ENCODE data around the gene SIPA1L3.

SIPA1L3 gene

DNA sequence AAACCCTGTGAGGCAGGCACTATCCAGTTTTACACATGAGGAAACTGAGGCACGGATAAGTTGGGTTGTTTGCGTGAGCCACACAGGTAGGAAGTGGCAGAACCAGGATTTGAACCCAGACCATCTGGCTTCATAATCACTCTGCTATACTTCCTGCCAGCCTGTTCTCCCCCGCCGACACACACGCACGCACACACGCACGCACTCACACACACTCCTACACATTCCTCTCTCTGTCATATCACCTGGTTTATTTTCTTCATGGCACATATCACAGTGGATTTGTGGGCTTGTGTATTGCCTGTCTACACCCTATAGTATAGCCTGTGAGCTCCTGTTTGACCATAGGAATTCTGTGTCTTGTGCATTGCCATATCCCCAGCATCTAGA is 140.0 kb downstream of the SIPA1L3 start:
- peak overlapping the region; percentile 87 for H4K91ac ChIP-seq (ENCODE audit: low read depth, low read length, poor library complexity)
- peak overlapping the region; percentile 41 for H3K14ac ChIP-seq (ENCODE audit: low read length)
- no peak overlapping the region for H2BK12ac ChIP-seq (ENCODE audit: low read length)
- H3K4me3 ChIP-seq (ENCODE audit: low read length in 2 of 2), result no peak overlapping the region
- no peak for DNase-seq (ENCODE audit: low spot score)
- no peak overlapping the region for H2AFZ ChIP-seq (ENCODE audit: low read length)
- H3K9ac ChIP-seq (ENCODE audit: low read depth, low read length, poor library complexity), result peak overlapping the region; percentile 47
- WGBS, 2 donors (ENCODE audit: extremely low coverage in 2 of 2, insufficient read length in 2 of 2, insufficient replicate concordance in 1 of 2), result 100% methylated on average over 2 to 6 of the region's 8 CpGs
- H4K8ac ChIP-seq (ENCODE audit: low read depth, low read length), result no peak overlapping the region
- no peak overlapping the region for H2BK15ac ChIP-seq (ENCODE audit: low read length)
- no peak overlapping the region for H3K18ac ChIP-seq (ENCODE audit: low read length)
- H3K9me3 ChIP-seq (replicated peaks in 1 of 2; ENCODE audit: control insufficient read depth in 2 of 2, insufficient read depth in 1 of 2, low read depth in 1 of 2, low read length in 2 of 2), result peaks cover 0 to 2% of the 10 kb centered on the region in 2 donors
- no peak overlapping the region for H3K4ac ChIP-seq (ENCODE audit: low read length)
- peaks cover 7 to 22% of the 10 kb centered on the region in 2 donors for H3K4me1 ChIP-seq (ENCODE audit: control insufficient read depth in 2 of 2, insufficient read depth in 1 of 2, low read depth in 1 of 2, low read length in 2 of 2)
- no peaks in the 10 kb centered on the region for H3K36me3 ChIP-seq (replicated peaks in 1 of 2; ENCODE audit: control insufficient read depth in 2 of 2, insufficient read depth in 2 of 2, low read length in 2 of 2)
- no peak overlapping the region for H2AK5ac ChIP-seq (ENCODE audit: low read depth, low read length)
- peaks cover 5% of the 10 kb centered on the region for H3K79me1 ChIP-seq (ENCODE audit: low read depth, low read length)
- H3K27me3 ChIP-seq (ENCODE audit: control insufficient read depth in 3 of 3, insufficient read depth in 3 of 3, low read depth in 1 of 3, low read length in 3 of 3), result no peaks in the 10 kb centered on the region
- H3K23ac ChIP-seq (ENCODE audit: low read depth, low read length, poor library complexity), result no peak overlapping the region
- no peak overlapping the region for H3K27ac ChIP-seq (replicated peaks; ENCODE audit: low read length)
- peak overlapping the region; percentile 0 for H2BK5ac ChIP-seq (ENCODE audit: low read length)
- H3K4me2 ChIP-seq (ENCODE audit: insufficient read depth, low read length, poor library complexity, severe bottlenecking), result no peak overlapping the region
- H2BK120ac ChIP-seq (ENCODE audit: low read depth, low read length), result no peak overlapping the region

DNA sequence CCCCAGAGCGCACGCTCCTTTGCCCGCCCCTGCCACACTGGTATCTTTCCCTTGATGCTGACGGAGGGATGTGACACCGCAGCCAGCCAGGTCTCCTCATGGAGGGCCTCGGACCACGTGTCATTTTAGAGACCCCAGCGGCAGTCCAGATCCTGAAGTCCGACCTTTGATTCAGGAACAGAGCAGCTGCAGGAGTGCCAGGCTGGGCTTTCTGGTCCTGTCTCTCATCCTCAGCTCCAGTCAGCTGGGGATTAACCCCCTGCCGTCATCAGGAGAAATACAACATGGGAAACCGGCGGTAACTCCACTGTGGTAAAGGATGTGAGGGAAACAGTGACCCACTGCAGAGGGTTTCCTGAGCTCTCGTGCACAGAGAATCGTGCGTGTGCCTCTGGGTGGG is 140.6 kb downstream of the SIPA1L3 start:
- no peak for DNase-seq (ENCODE audit: low spot score)
- Histone ChIP-seq H3K27ac (replicated peaks; ENCODE audit: low read length) (no peak overlapping the region), H3K18ac (ENCODE audit: low read length) (peak overlapping the region; percentile 59), H3K4me1 (ENCODE audit: control insufficient read depth in 2 of 2, insufficient read depth in 1 of 2, low read depth in 1 of 2, low read length in 2 of 2) (peaks cover 7 to 22% of the 10 kb centered on the region in 2 donors), H3K36me3 (replicated peaks in 1 of 2; ENCODE audit: control insufficient read depth in 2 of 2, insufficient read depth in 2 of 2, low read length in 2 of 2) (no peaks in the 10 kb centered on the region), H3K27me3 (ENCODE audit: control insufficient read depth in 3 of 3, insufficient read depth in 3 of 3, low read depth in 1 of 3, low read length in 3 of 3) (no peaks in the 10 kb centered on the region), H2AFZ (ENCODE audit: low read length) (no peak overlapping the region), H2BK15ac (ENCODE audit: low read length) (no peak overlapping the region), H3K4ac (ENCODE audit: low read length) (no peak overlapping the region), H3K9ac (ENCODE audit: low read depth, low read length, poor library complexity) (no peak overlapping the region), H3K14ac (ENCODE audit: low read length) (peak overlapping the region; percentile 66), H2BK5ac (ENCODE audit: low read length) (peak overlapping the region; percentile 0), H3K79me1 (ENCODE audit: low read depth, low read length) (peaks cover 5% of the 10 kb centered on the region), H2BK120ac (ENCODE audit: low read depth, low read length) (no peak overlapping the region), H4K8ac (ENCODE audit: low read depth, low read length) (no peak overlapping the region), H3K9me3 (replicated peaks in 1 of 2; ENCODE audit: control insufficient read depth in 2 of 2, insufficient read depth in 1 of 2, low read depth in 1 of 2, low read length in 2 of 2) (peaks cover 0 to 1% of the 10 kb centered on the region in 2 donors), H2BK12ac (ENCODE audit: low read length) (no peak overlapping the region), H4K91ac (ENCODE audit: low read depth, low read length, poor library complexity) (no peak overlapping the region), H3K4me2 (ENCODE audit: insufficient read depth, low read length, poor library complexity, severe bottlenecking) (no peak overlapping the region), H3K4me3 (ENCODE audit: low read length in 2 of 2) (no peak overlapping the region), H3K23ac (ENCODE audit: low read depth, low read length, poor library complexity) (peak overlapping the region; percentile 8), H2AK5ac (ENCODE audit: low read depth, low read length) (peak overlapping the region; percentile 58)
- WGBS, 2 donors (ENCODE audit: extremely low coverage in 2 of 2, insufficient read length in 2 of 2, insufficient replicate concordance in 1 of 2), result no CpG with 5 or more reads among the region's 15 CpGs

DNA sequence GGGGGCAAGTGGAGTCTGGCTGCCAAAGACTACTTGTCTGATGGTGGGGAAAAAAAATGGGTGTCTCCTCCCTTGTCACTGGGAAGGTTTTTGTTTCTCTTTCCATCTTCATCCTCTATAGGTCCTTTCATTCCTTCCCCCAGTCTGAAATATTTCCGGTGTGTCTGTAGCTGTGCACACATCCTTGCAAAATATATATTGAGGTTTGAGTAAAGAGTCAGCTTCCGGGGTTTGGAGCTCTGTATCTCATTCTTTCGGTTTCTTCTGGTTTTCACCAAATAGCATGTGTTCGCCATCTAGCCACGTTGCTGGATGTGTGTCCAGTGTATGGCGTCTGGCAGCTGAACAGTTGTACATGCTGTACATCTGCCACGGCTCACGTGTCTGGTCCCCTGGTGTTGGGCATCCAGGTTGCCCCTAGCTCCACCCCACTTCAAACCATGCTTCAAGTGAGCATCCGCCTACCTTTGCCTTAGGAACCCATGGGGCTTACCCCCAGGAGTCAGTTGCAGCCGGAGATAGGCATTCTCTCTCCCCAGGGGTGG is 142.2 kb downstream of the SIPA1L3 start:
- no peaks in the 10 kb centered on the region for H3K9me3 ChIP-seq (replicated peaks in 1 of 2; ENCODE audit: control insufficient read depth in 2 of 2, insufficient read depth in 1 of 2, low read depth in 1 of 2, low read length in 2 of 2)
- H3K36me3 ChIP-seq (replicated peaks in 1 of 2; ENCODE audit: control insufficient read depth in 2 of 2, insufficient read depth in 2 of 2, low read length in 2 of 2), result no peaks in the 10 kb centered on the region
- H3K4me2 ChIP-seq (ENCODE audit: insufficient read depth, low read length, poor library complexity, severe bottlenecking), result no peak overlapping the region
- no peak overlapping the region for H4K8ac ChIP-seq (ENCODE audit: low read depth, low read length)
- no peak overlapping the region for H3K4ac ChIP-seq (ENCODE audit: low read length)
- no peak overlapping the region for H3K9ac ChIP-seq (ENCODE audit: low read depth, low read length, poor library complexity)
- no peak overlapping the region for H2BK12ac ChIP-seq (ENCODE audit: low read length)
- no peak overlapping the region for H3K14ac ChIP-seq (ENCODE audit: low read length)
- no peak overlapping the region for H2BK5ac ChIP-seq (ENCODE audit: low read length)
- DNase-seq (ENCODE audit: low spot score), result no peak
- H3K79me1 ChIP-seq (ENCODE audit: low read depth, low read length), result peaks cover 4% of the 10 kb centered on the region
- no peak overlapping the region for H3K27ac ChIP-seq (replicated peaks; ENCODE audit: low read length)
- WGBS, 2 donors (ENCODE audit: extremely low coverage in 2 of 2, insufficient read length in 2 of 2, insufficient replicate concordance in 1 of 2), result no CpG with 5 or more reads among the region's 10 CpGs
- H2AK5ac ChIP-seq (ENCODE audit: low read depth, low read length), result no peak overlapping the region
- no peak overlapping the region for H3K23ac ChIP-seq (ENCODE audit: low read depth, low read length, poor library complexity)
- H3K18ac ChIP-seq (ENCODE audit: low read length), result no peak overlapping the region
- H3K4me3 ChIP-seq (ENCODE audit: low read length in 2 of 2), result no peak overlapping the region
- H2AFZ ChIP-seq (ENCODE audit: low read length), result no peak overlapping the region
- peaks cover 7 to 22% of the 10 kb centered on the region in 2 donors for H3K4me1 ChIP-seq (ENCODE audit: control insufficient read depth in 2 of 2, insufficient read depth in 1 of 2, low read depth in 1 of 2, low read length in 2 of 2)
- no peak overlapping the region for H2BK120ac ChIP-seq (ENCODE audit: low read depth, low read length)
- no peaks in the 10 kb centered on the region for H3K27me3 ChIP-seq (ENCODE audit: control insufficient read depth in 3 of 3, insufficient read depth in 3 of 3, low read depth in 1 of 3, low read length in 3 of 3)
- no peak overlapping the region for H2BK15ac ChIP-seq (ENCODE audit: low read length)
- no peak overlapping the region for H4K91ac ChIP-seq (ENCODE audit: low read depth, low read length, poor library complexity)

DNA sequence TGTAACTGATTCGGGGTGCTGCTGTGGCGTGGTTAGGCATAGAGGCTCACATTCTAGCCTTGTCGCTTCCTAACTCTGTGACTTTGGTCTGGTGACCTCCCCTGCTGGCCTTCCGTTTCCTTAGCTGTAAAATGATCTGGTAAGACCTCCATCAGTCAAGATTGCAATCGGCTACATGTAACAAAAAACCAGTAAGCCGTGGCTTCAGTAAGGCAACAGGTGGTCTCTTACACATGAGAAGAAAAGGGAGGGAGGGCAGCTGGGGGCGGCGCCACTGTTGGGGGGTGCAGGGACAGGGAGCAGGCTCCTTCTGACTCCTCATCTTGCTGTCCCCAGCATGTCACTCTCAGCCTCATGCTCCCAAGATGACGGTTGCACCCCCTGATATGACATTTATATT is 148.0 kb downstream of the SIPA1L3 start:
- Histone ChIP-seq H3K27ac (replicated peaks; ENCODE audit: low read length) (no peak overlapping the region), H2AFZ (ENCODE audit: low read length) (no peak overlapping the region), H3K4me3 (ENCODE audit: low read length in 2 of 2) (no peak overlapping the region), H2BK12ac (ENCODE audit: low read length) (no peak overlapping the region), H2BK15ac (ENCODE audit: low read length) (no peak overlapping the region), H3K14ac (ENCODE audit: low read length) (no peak overlapping the region), H4K91ac (ENCODE audit: low read depth, low read length, poor library complexity) (peak overlapping the region; percentile 12), H3K9me3 (replicated peaks in 1 of 2; ENCODE audit: control insufficient read depth in 2 of 2, insufficient read depth in 1 of 2, low read depth in 1 of 2, low read length in 2 of 2) (no peaks in the 10 kb centered on the region), H3K9ac (ENCODE audit: low read depth, low read length, poor library complexity) (no peak overlapping the region), H3K23ac (ENCODE audit: low read depth, low read length, poor library complexity) (no peak overlapping the region), H3K79me1 (ENCODE audit: low read depth, low read length) (peaks cover 1% of the 10 kb centered on the region), H3K36me3 (replicated peaks in 1 of 2; ENCODE audit: control insufficient read depth in 2 of 2, insufficient read depth in 2 of 2, low read length in 2 of 2) (peaks cover 0 to 4% of the 10 kb centered on the region in 2 donors), H2BK120ac (ENCODE audit: low read depth, low read length) (no peak overlapping the region), H3K27me3 (ENCODE audit: control insufficient read depth in 3 of 3, insufficient read depth in 3 of 3, low read depth in 1 of 3, low read length in 3 of 3) (no peaks in the 10 kb centered on the region), H3K4me1 (ENCODE audit: control insufficient read depth in 2 of 2, insufficient read depth in 1 of 2, low read depth in 1 of 2, low read length in 2 of 2) (peaks cover 10 to 19% of the 10 kb centered on the region in 2 donors), H2BK5ac (ENCODE audit: low read length) (no peak overlapping the region), H3K4ac (ENCODE audit: low read length) (no peak overlapping the region), H3K4me2 (ENCODE audit: insufficient read depth, low read length, poor library complexity, severe bottlenecking) (no peak overlapping the region), H4K8ac (ENCODE audit: low read depth, low read length) (no peak overlapping the region), H3K18ac (ENCODE audit: low read length) (no peak overlapping the region), H2AK5ac (ENCODE audit: low read depth, low read length) (peak overlapping the region; percentile 33)
- DNase-seq (ENCODE audit: low spot score), result no peak
- no CpG with 5 or more reads among the region's 9 CpGs for WGBS, 2 donors (ENCODE audit: extremely low coverage in 2 of 2, insufficient read length in 2 of 2, insufficient replicate concordance in 1 of 2)

Measured in neuronal stem cell (in vitro differentiated cells).